ENCODE data around the gene PON3. TPM values are rescaled to one million over a fixed set of nuclear protein-coding genes. Genes with fewer than 3 reads are reported as not detected.

The PON3 gene
- total RNA-seq, 1 donor from 2014 or later = not detected

DNA sequence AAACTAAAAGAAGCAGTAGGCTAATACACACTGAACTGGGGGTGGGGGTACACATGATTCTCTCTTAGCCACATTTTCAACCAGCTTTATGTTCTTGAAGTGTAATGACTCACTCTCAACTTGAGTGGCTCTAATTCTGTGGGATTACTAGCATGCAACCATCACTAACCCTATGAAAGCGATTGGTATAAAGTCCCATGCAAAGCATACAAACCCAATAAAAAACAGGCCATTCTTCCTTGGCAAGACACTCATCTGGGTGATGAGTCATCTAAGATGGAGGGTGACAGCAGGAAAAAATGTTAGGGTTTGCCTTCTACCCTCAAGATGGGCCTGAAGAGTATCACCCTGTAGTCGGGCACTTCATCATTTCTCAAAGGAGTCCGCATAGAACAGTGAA lies 14.9 kb upstream of the PON3 start:
- Histone ChIP-seq H3F3A (ENCODE audit: low read depth) (peaks cover 4% of the 10 kb centered on the region), H3K4me1 (peaks cover 12% of the 10 kb centered on the region), H4K20me1 (ENCODE audit: low read depth) (no peaks in the 10 kb centered on the region), H3K27me3 (no peaks in the 10 kb centered on the region), H3K4me2 (no peak overlapping the region), H3K79me2 (ENCODE audit: low read depth) (no peaks in the 10 kb centered on the region), H3K9ac (no peak overlapping the region), H3K36me3 (peaks cover 7% of the 10 kb centered on the region), H2AFZ (replicated peaks) (no peak overlapping the region), H3K4me3 (no peak overlapping the region), H3K27ac (no peak overlapping the region), H3K9me3 (ENCODE audit: low read depth) (no peaks in the 10 kb centered on the region)
- DNase-seq (ENCODE audit: low spot score) = no peak
- no peak overlapping the region for H3K4me3 Mint-ChIP-seq
- peaks cover 3% of the 10 kb centered on the region for H3K4me1 Mint-ChIP-seq
- TF ChIP-seq EZH2phosphoT487 (IDR thresholded peaks at IDR 0.05) = no peak
- no peak for TF ChIP-seq EZH2 (IDR thresholded peaks at IDR 0.05)
- TF ChIP-seq, protein P1, sequence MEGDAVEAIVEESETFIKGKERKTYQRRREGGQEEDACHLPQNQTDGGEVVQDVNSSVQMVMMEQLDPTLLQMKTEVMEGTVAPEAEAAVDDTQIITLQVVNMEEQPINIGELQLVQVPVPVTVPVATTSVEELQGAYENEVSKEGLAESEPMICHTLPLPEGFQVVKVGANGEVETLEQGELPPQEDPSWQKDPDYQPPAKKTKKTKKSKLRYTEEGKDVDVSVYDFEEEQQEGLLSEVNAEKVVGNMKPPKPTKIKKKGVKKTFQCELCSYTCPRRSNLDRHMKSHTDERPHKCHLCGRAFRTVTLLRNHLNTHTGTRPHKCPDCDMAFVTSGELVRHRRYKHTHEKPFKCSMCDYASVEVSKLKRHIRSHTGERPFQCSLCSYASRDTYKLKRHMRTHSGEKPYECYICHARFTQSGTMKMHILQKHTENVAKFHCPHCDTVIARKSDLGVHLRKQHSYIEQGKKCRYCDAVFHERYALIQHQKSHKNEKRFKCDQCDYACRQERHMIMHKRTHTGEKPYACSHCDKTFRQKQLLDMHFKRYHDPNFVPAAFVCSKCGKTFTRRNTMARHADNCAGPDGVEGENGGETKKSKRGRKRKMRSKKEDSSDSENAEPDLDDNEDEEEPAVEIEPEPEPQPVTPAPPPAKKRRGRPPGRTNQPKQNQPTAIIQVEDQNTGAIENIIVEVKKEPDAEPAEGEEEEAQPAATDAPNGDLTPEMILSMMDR (IDR thresholded peaks at IDR 0.05) = no peak
- no peak overlapping the region for H3K27ac Mint-ChIP-seq
- H3K36me3 Mint-ChIP-seq = peaks cover 57% of the 10 kb centered on the region
- H3K9me3 Mint-ChIP-seq = no peaks in the 10 kb centered on the region
- no peaks in the 10 kb centered on the region for H3K27me3 Mint-ChIP-seq (ENCODE audit: insufficient read depth, low read depth)

- H3K4me3 Mint-ChIP-seq = no peak overlapping the region
- H3K4me1 Mint-ChIP-seq = peaks cover 15% of the 10 kb centered on the region
- peaks cover 55% of the 10 kb centered on the region for H3K36me3 Mint-ChIP-seq
- Histone ChIP-seq H3K4me1 (peaks cover 20% of the 10 kb centered on the region), H3K4me2 (peak overlapping the region; percentile 29), H3K27ac (peak overlapping the region; percentile 39), H3K4me3 (no peak overlapping the region), H3K9me3 (ENCODE audit: low read depth) (no peaks in the 10 kb centered on the region), H3F3A (ENCODE audit: low read depth) (peaks cover 4% of the 10 kb centered on the region), H4K20me1 (ENCODE audit: low read depth) (no peaks in the 10 kb centered on the region), H3K79me2 (ENCODE audit: low read depth) (no peaks in the 10 kb centered on the region), H3K9ac (no peak overlapping the region), H3K36me3 (no peaks in the 10 kb centered on the region), H2AFZ (replicated peaks) (no peak overlapping the region), H3K27me3 (no peaks in the 10 kb centered on the region)
- H3K27ac Mint-ChIP-seq = no peak overlapping the region
- no peaks in the 10 kb centered on the region for H3K27me3 Mint-ChIP-seq (ENCODE audit: insufficient read depth, low read depth)
- no peaks in the 10 kb centered on the region for H3K9me3 Mint-ChIP-seq
- TF ChIP-seq EZH2phosphoT487 (IDR thresholded peaks at IDR 0.05) = no peak
- TF ChIP-seq, protein P1 (IDR thresholded peaks at IDR 0.05) = no peak
- no peak for TF ChIP-seq EZH2 (IDR thresholded peaks at IDR 0.05)
- peak; percentile 44 for DNase-seq (ENCODE audit: low spot score)
Measured at GRCh38 chr7:95407751-95408150, 11.6 kb upstream of the PON3 start.

- no peak for TF ChIP-seq EZH2phosphoT487 (IDR thresholded peaks at IDR 0.05)
- no peak for TF ChIP-seq EZH2 (IDR thresholded peaks at IDR 0.05)
- TF ChIP-seq, protein P1 (IDR thresholded peaks at IDR 0.05) = no peak
- no peak overlapping the region for H3K4me3 ChIP-seq
- no peaks in the 10 kb centered on the region for H3K9me3 ChIP-seq (ENCODE audit: low read depth)
- H3K27ac ChIP-seq = no peak overlapping the region
- no peak overlapping the region for H3K4me2 ChIP-seq
- Mint-ChIP-seq H3K4me3 (no peak overlapping the region), H3K36me3 (peaks cover 40% of the 10 kb centered on the region), H3K9me3 (no peaks in the 10 kb centered on the region), H3K27ac (no peak overlapping the region), H3K4me1 (peaks cover 15% of the 10 kb centered on the region), H3K27me3 (ENCODE audit: insufficient read depth, low read depth) (no peaks in the 10 kb centered on the region)
- H4K20me1 ChIP-seq (ENCODE audit: low read depth) = no peaks in the 10 kb centered on the region
- peaks cover 20% of the 10 kb centered on the region for H3K4me1 ChIP-seq
- no peaks in the 10 kb centered on the region for H3K36me3 ChIP-seq
- no peak overlapping the region for H2AFZ ChIP-seq (replicated peaks)
- no peaks in the 10 kb centered on the region for H3K79me2 ChIP-seq (ENCODE audit: low read depth)
- peaks cover 7% of the 10 kb centered on the region for H3F3A ChIP-seq (ENCODE audit: low read depth)
- no peak for DNase-seq (ENCODE audit: low spot score)
- H3K9ac ChIP-seq = no peak overlapping the region
- no peaks in the 10 kb centered on the region for H3K27me3 ChIP-seq
Measured at GRCh38 chr7:95405800-95406199, 9.6 kb upstream of the PON3 start.

All from neural progenitor cell (in vitro differentiated cells).